CD8-positive, alpha-beta memory T cell (primary cell): ENCODE results near the gene SLCO3A1. TPM values are rescaled to one million over a fixed set of nuclear protein-coding genes. Genes with fewer than 3 reads are reported as not detected.

Experiments
- CTCF ChIA-PET: fragments of 350-600 bp; sonication (Branson Sonifier 250); formaldehyde crosslinking; loops from one replicate; lab custom pipeline; 2021; ENCODE audit warnings: antibody characterized with exemption; lab: Charles Lee
- POLR2A ChIA-PET: fragments of 350-600 bp; sonication (Branson Sonifier 250); formaldehyde crosslinking; loops from one replicate; lab custom pipeline; 2021; ENCODE audit warnings: antibody characterized with exemption; lab: Charles Lee
- DNase-seq, 5 donors: peaks; one replicate each; pipeline versions ENCODE4 v3.0.0 to v3.0.0-alpha.2; 2020 to 2022; ENCODE audit warnings: mixed read lengths in 1 of 5
- H3K27ac ChIP-seq: one replicate; pipeline ENCODE4 v1.7.0; 2013; ENCODE audit warnings: low read depth, mild to moderate bottlenecking, low read length, moderate library complexity
- H3K27me3 ChIP-seq: 2 replicates; pipeline ENCODE4 v1.7.0; 2013; ENCODE audit warnings: low read length, mild to moderate bottlenecking; ENCODE audit not compliant: insufficient read depth, poor library complexity, severe bottlenecking
- H3K36me3 ChIP-seq: 2 replicates; pipeline ENCODE4 v1.7.0; 2013; ENCODE audit warnings: mild to moderate bottlenecking, low read length, moderate library complexity; ENCODE audit not compliant: insufficient read depth
- H3K4me1 ChIP-seq: 2 replicates; pipeline ENCODE4 v1.7.0; 2013; ENCODE audit warnings: mild to moderate bottlenecking, low read length, moderate library complexity; ENCODE audit not compliant: insufficient read depth
- H3K4me3 ChIP-seq: 2 replicates; pipeline ENCODE4 v1.7.0; 2013; ENCODE audit warnings: mild to moderate bottlenecking, low read length
- H3K9me3 ChIP-seq: 2 replicates; pipeline ENCODE4 v1.7.0; 2013; ENCODE audit warnings: mild to moderate bottlenecking, low read length
- H3K27ac Mint-ChIP-seq, 8 donors: one replicate each; pipeline ENCODE4 v1.8.0; 2020 to 2021; ENCODE audit warnings: mixed read lengths in 8 of 8, mild to moderate bottlenecking in 6 of 8, inconsistent platforms in 3 of 8, moderate library complexity in 3 of 8
- H3K27me3 Mint-ChIP-seq, 2 donors: one replicate each; pipeline ENCODE4 v1.8.0; 2020 to 2021; ENCODE audit warnings: mixed read lengths in 2 of 2, mild to moderate bottlenecking in 1 of 2, moderate library complexity in 1 of 2
- H3K36me3 Mint-ChIP-seq, 3 donors: one replicate each; pipeline ENCODE4 v1.8.0; 2020 to 2021; ENCODE audit warnings: mixed read lengths in 3 of 3, inconsistent platforms in 1 of 3, mild to moderate bottlenecking in 1 of 3
- H3K4me1 Mint-ChIP-seq, 3 donors: one replicate each; pipeline ENCODE4 v1.8.0; 2020 to 2021; ENCODE audit warnings: mixed read lengths in 3 of 3, inconsistent platforms in 1 of 3, mild to moderate bottlenecking in 1 of 3
- H3K4me3 Mint-ChIP-seq, 7 donors: one replicate each; pipeline ENCODE4 v1.8.0; 2020 to 2021; ENCODE audit warnings: mixed read lengths in 7 of 7, mild to moderate bottlenecking in 6 of 7, moderate library complexity in 4 of 7, inconsistent platforms in 2 of 7
- H3K9me3 Mint-ChIP-seq, 5 donors: one replicate each; pipeline ENCODE4 v1.8.0; 2020 to 2022; ENCODE audit warnings: mixed read lengths in 5 of 5, mild to moderate bottlenecking in 3 of 5, moderate library complexity in 2 of 5, inconsistent platforms in 1 of 5
- polyA plus RNA-seq: library from polyadenylated mRNA; unstranded; fragments of 300-500 nt; fragmentation: Illumina TruSeq; gene quantifications from one replicate; pipeline ENCODE4 v1.2.3, GENCODE V29; 2021
- total RNA-seq, 2 experiments: library from RNA; stranded (reverse); gene quantifications; one replicate each; pipeline ENCODE4 v1.2.3, GENCODE V29; 2021

SLCO3A1 gene
- total and polyA plus RNA-seq, 3 experiments from 2014 or later: 10.0 to 47.9 (median 10.8) TPM

- Mint-ChIP-seq H3K27me3 (no peaks in the 10 kb centered on the region), H3K4me3 (peak overlapping the region in 5 of 7 donors; percentile 12 to 36 (median 33)), H3K27ac (peak overlapping the region in 6 of 8 donors; percentile 41 to 92 (median 62)), H3K9me3 (peaks cover 0 to 6% (median 0%) of the 10 kb centered on the region in 5 donors), H3K4me1 (peaks cover 74 to 93% (median 92%) of the 10 kb centered on the region in 3 donors), H3K36me3 (peaks cover 0 to 9% (median 0%) of the 10 kb centered on the region in 3 donors)
- no peak overlapping the region for H3K27ac ChIP-seq
- no peak overlapping the region for H3K4me3 ChIP-seq
- ChIA-PET CTCF (interaction anchor here (1.2 to 5.1 kb wide), 2 partner anchors 13 to 16 kb away, joined by 3 to 20 read pairs; partner anchors contain the start of gene SLCO3A1), POLR2A (no interaction called here)
- no peaks in the 10 kb centered on the region for H3K9me3 ChIP-seq
- no peaks in the 10 kb centered on the region for H3K36me3 ChIP-seq
- no peaks in the 10 kb centered on the region for H3K27me3 ChIP-seq
- H3K4me1 ChIP-seq: peaks cover 83% of the 10 kb centered on the region
- no peak for DNase-seq
Measured at GRCh38 chr15:91866371-91866905, 12.9 kb downstream of the SLCO3A1 start.

GRCh38 chr15:91866971-91867372, 13.5 kb downstream of the SLCO3A1 start:
- no peak overlapping the region for H3K4me3 ChIP-seq
- peak overlapping the region in 2 of 7 donors; percentile 33 to 36 for H3K4me3 Mint-ChIP-seq
- no peak for DNase-seq
- no peaks in the 10 kb centered on the region for H3K27me3 ChIP-seq
- no peaks in the 10 kb centered on the region for H3K9me3 ChIP-seq
- peaks cover 80% of the 10 kb centered on the region for H3K4me1 ChIP-seq
- peak overlapping the region in 3 of 8 donors; percentile 43 to 92 (median 48) for H3K27ac Mint-ChIP-seq
- ChIA-PET POLR2A (no interaction called here), CTCF (interaction anchor here (1.2 to 5.1 kb wide), 2 partner anchors 14 to 17 kb away, joined by 3 to 20 read pairs; partner anchors contain the start of gene SLCO3A1)
- H3K4me1 Mint-ChIP-seq: peaks cover 75 to 91% (median 91%) of the 10 kb centered on the region in 3 donors
- no peak overlapping the region for H3K27ac ChIP-seq
- no peaks in the 10 kb centered on the region for H3K27me3 Mint-ChIP-seq
- peaks cover 0 to 9% (median 0%) of the 10 kb centered on the region in 3 donors for H3K36me3 Mint-ChIP-seq
- no peaks in the 10 kb centered on the region for H3K36me3 ChIP-seq
- peaks cover 0 to 6% (median 0%) of the 10 kb centered on the region in 5 donors for H3K9me3 Mint-ChIP-seq

- Mint-ChIP-seq H3K36me3 (peaks cover 0 to 9% (median 2%) of the 10 kb centered on the region in 3 donors), H3K9me3 (peaks cover 0 to 6% (median 0%) of the 10 kb centered on the region in 5 donors), H3K27ac (no peak overlapping the region), H3K4me3 (peak overlapping the region in 1 of 7 donors; percentile 19), H3K4me1 (peaks cover 73 to 87% (median 86%) of the 10 kb centered on the region in 3 donors), H3K27me3 (no peaks in the 10 kb centered on the region)
- no peaks in the 10 kb centered on the region for H3K27me3 ChIP-seq
- peaks cover 74% of the 10 kb centered on the region for H3K4me1 ChIP-seq
- ChIA-PET CTCF (interaction anchor here (0.7 to 5.1 kb wide), 3 partner anchors 15 to 25 kb away, joined by 3 to 20 read pairs (median 3); partner anchors contain the start of gene SLCO3A1), POLR2A (no interaction called here)
- no peak overlapping the region for H3K4me3 ChIP-seq
- no peaks in the 10 kb centered on the region for H3K9me3 ChIP-seq
- H3K36me3 ChIP-seq: no peaks in the 10 kb centered on the region
- no peak overlapping the region for H3K27ac ChIP-seq
- no peak for DNase-seq
Measured at GRCh38 chr15:91867581-91868026, 14.1 kb downstream of the SLCO3A1 start.

- peaks cover 51 to 78% (median 70%) of the 10 kb centered on the region in 3 donors for H3K4me1 Mint-ChIP-seq
- no peaks in the 10 kb centered on the region for H3K36me3 ChIP-seq
- peaks cover 0 to 6% (median 0%) of the 10 kb centered on the region in 5 donors for H3K9me3 Mint-ChIP-seq
- no peaks in the 10 kb centered on the region for H3K27me3 ChIP-seq
- H3K36me3 Mint-ChIP-seq: peaks cover 0 to 10% (median 6%) of the 10 kb centered on the region in 3 donors
- ChIA-PET CTCF (interaction anchor here (5.1 kb wide), 1 partner anchor 18 kb away, joined by 20 read pairs; the partner anchor contains the start of gene SLCO3A1), POLR2A (no interaction called here)
- peak overlapping the region in 5 of 7 donors; percentile 5 to 67 (median 19) for H3K4me3 Mint-ChIP-seq
- no peaks in the 10 kb centered on the region for H3K9me3 ChIP-seq
- H3K27ac ChIP-seq: no peak overlapping the region
- H3K4me3 ChIP-seq: no peak overlapping the region
- peak overlapping the region in 4 of 8 donors; percentile 22 to 67 (median 50) for H3K27ac Mint-ChIP-seq
- DNase-seq: peak in 1 of 5 donors; percentile 22
- peaks cover 49% of the 10 kb centered on the region for H3K4me1 ChIP-seq
- H3K27me3 Mint-ChIP-seq: no peaks in the 10 kb centered on the region
Measured at GRCh38 chr15:91870876-91871537, 17.5 kb downstream of the SLCO3A1 start.

GRCh38 chr15:91871837-91872236, 18.3 kb downstream of the SLCO3A1 start:
- H3K4me1 Mint-ChIP-seq: peaks cover 44 to 71% (median 64%) of the 10 kb centered on the region in 3 donors
- POLR2A ChIA-PET: no interaction called here
- H3K4me1 ChIP-seq: peaks cover 40% of the 10 kb centered on the region

GRCh38 chr15:91872356-91873137, 19.0 kb downstream of the SLCO3A1 start:
- no peak overlapping the region for H3K27ac ChIP-seq
- peaks cover 6 to 18% (median 10%) of the 10 kb centered on the region in 3 donors for H3K36me3 Mint-ChIP-seq
- POLR2A ChIA-PET: no interaction called here
- H3K4me3 Mint-ChIP-seq: no peak overlapping the region
- H3K9me3 ChIP-seq: no peaks in the 10 kb centered on the region
- H3K36me3 ChIP-seq: no peaks in the 10 kb centered on the region
- H3K4me1 Mint-ChIP-seq: peaks cover 41 to 71% (median 60%) of the 10 kb centered on the region in 3 donors
- peaks cover 0 to 6% (median 1%) of the 10 kb centered on the region in 5 donors for H3K9me3 Mint-ChIP-seq
- DNase-seq: no peak
- no peaks in the 10 kb centered on the region for H3K27me3 Mint-ChIP-seq
- peaks cover 33% of the 10 kb centered on the region for H3K4me1 ChIP-seq
- peak overlapping the region in 3 of 8 donors; percentile 23 to 51 (median 50) for H3K27ac Mint-ChIP-seq
- CTCF ChIA-PET: no interaction called here
- H3K4me3 ChIP-seq: no peak overlapping the region
- H3K27me3 ChIP-seq: no peaks in the 10 kb centered on the region

More at GRCh38 chr15:91871837-91872236, 18.3 kb downstream of the SLCO3A1 start:
- no peak overlapping the region for H3K4me3 ChIP-seq
- DNase-seq: no peak
- Mint-ChIP-seq H3K4me3 (no peak overlapping the region), H3K27ac (peak overlapping the region in 1 of 8 donors; percentile 50), H3K9me3 (peaks cover 0 to 6% (median 0%) of the 10 kb centered on the region in 5 donors), H3K27me3 (no peaks in the 10 kb centered on the region), H3K36me3 (peaks cover 0 to 15% (median 4%) of the 10 kb centered on the region in 3 donors)
- no peak overlapping the region for H3K27ac ChIP-seq
- H3K9me3 ChIP-seq: no peaks in the 10 kb centered on the region
- CTCF ChIA-PET: no interaction called here
- H3K27me3 ChIP-seq: no peaks in the 10 kb centered on the region
- no peaks in the 10 kb centered on the region for H3K36me3 ChIP-seq

GRCh38 chr15:91873138-91873536, 19.6 kb downstream of the SLCO3A1 start:
- Histone ChIP-seq H3K4me1 (peaks cover 27% of the 10 kb centered on the region), H3K4me3 (no peak overlapping the region), H3K27ac (no peak overlapping the region), H3K27me3 (no peaks in the 10 kb centered on the region), H3K36me3 (no peaks in the 10 kb centered on the region), H3K9me3 (no peaks in the 10 kb centered on the region)
- POLR2A ChIA-PET: no interaction called here
- peaks cover 0 to 6% (median 2%) of the 10 kb centered on the region in 5 donors for H3K9me3 Mint-ChIP-seq
- DNase-seq: no peak
- H3K27ac Mint-ChIP-seq: peak overlapping the region in 2 of 8 donors; percentile 51 to 89
- H3K4me1 Mint-ChIP-seq: peaks cover 43 to 68% (median 60%) of the 10 kb centered on the region in 3 donors
- no peak overlapping the region for H3K4me3 Mint-ChIP-seq
- peaks cover 10 to 18% (median 13%) of the 10 kb centered on the region in 3 donors for H3K36me3 Mint-ChIP-seq
- no peaks in the 10 kb centered on the region for H3K27me3 Mint-ChIP-seq
- CTCF ChIA-PET: no interaction called here
